Mesothelial cell of epicardium (in vitro differentiated cells): Measurements from ENCODE around the gene NCF2. TPM values are rescaled to one million over a fixed set of nuclear protein-coding genes. Genes with fewer than 3 reads are reported as not detected.

ENCODE experiments used
- DNase-seq, 2 experiments: peaks; one replicate each; pipeline ENCODE4 v3.0.0; 2021; ENCODE audit warnings: low spot score in 2 of 2; ENCODE audit not compliant: unreplicated experiment in 2 of 2
- H3K27ac Mint-ChIP-seq: 2 replicates; pipeline ENCODE4 v1.8.0; 2021; ENCODE audit warnings: mixed read lengths
- H3K27me3 Mint-ChIP-seq: 2 replicates; pipeline ENCODE4 v1.8.0; 2021; ENCODE audit warnings: low read depth, mixed read lengths
- H3K36me3 Mint-ChIP-seq: 2 replicates; pipeline ENCODE4 v1.8.0; 2021; ENCODE audit warnings: mixed read lengths
- H3K4me1 Mint-ChIP-seq: 2 replicates; pipeline ENCODE4 v1.8.0; 2021; ENCODE audit warnings: mixed read lengths
- H3K4me3 Mint-ChIP-seq: 2 replicates; pipeline ENCODE4 v1.8.0; 2021; ENCODE audit warnings: mild to moderate bottlenecking, moderate library complexity, mixed read lengths
- H3K9me3 Mint-ChIP-seq: 2 replicates; pipeline ENCODE4 v1.8.0; 2021; ENCODE audit warnings: mixed read lengths
- CTCF ChIP-seq: fragments of 200-600 bp; sonication (generic); IDR thresholded peaks from one replicate; pipeline ENCODE4 v1.5.0; 2021; ENCODE audit warnings: antibody characterized with exemption; ENCODE audit not compliant: unreplicated experiment
- total RNA-seq: library from RNA; stranded (reverse); gene quantifications from 3 replicates; pipeline ENCODE4 v1.2.1, GENCODE V29; 2021

NCF2 gene
- total RNA-seq, 1 donor from 2014 or later = not detected

- no peak for DNase-seq
- Mint-ChIP-seq H3K9me3 (no peaks in the 10 kb centered on the region), H3K36me3 (no peaks in the 10 kb centered on the region), H3K4me1 (no peaks in the 10 kb centered on the region), H3K27ac (no peak overlapping the region), H3K27me3 (no peaks in the 10 kb centered on the region), H3K4me3 (no peak overlapping the region)
- no peak for TF ChIP-seq CTCF
Observed at GRCh38 chr1:183575606-183576005, 14.7 kb downstream of the NCF2 start.

GRCh38 chr1:183572721-183573120, 17.5 kb downstream of the NCF2 start:
- Mint-ChIP-seq H3K27ac (no peak overlapping the region), H3K36me3 (no peaks in the 10 kb centered on the region), H3K4me3 (no peak overlapping the region), H3K9me3 (no peaks in the 10 kb centered on the region), H3K27me3 (no peaks in the 10 kb centered on the region), H3K4me1 (peaks cover 8% of the 10 kb centered on the region)
- no peak for DNase-seq
- no peak for TF ChIP-seq CTCF

- H3K4me3 Mint-ChIP-seq = no peak overlapping the region
Observed at GRCh38 chr1:183571678-183572268, 18.5 kb downstream of the NCF2 start.

GRCh38 chr1:183570451-183570850, 19.8 kb downstream of the NCF2 start:
- H3K4me1 Mint-ChIP-seq = peaks cover 12% of the 10 kb centered on the region
- H3K27ac Mint-ChIP-seq = no peak overlapping the region
- no peak for TF ChIP-seq CTCF
- no peak overlapping the region for H3K4me3 Mint-ChIP-seq
- no peaks in the 10 kb centered on the region for H3K9me3 Mint-ChIP-seq
- H3K27me3 Mint-ChIP-seq = no peaks in the 10 kb centered on the region
- no peaks in the 10 kb centered on the region for H3K36me3 Mint-ChIP-seq
- no peak for DNase-seq

More at GRCh38 chr1:183571678-183572268, 18.5 kb downstream of the NCF2 start:
- Mint-ChIP-seq H3K4me1 (peaks cover 12% of the 10 kb centered on the region), H3K27me3 (no peaks in the 10 kb centered on the region), H3K36me3 (no peaks in the 10 kb centered on the region), H3K27ac (no peak overlapping the region), H3K9me3 (no peaks in the 10 kb centered on the region)
- DNase-seq = no peak
- no peak for TF ChIP-seq CTCF

- Mint-ChIP-seq H3K9me3 (no peaks in the 10 kb centered on the region), H3K27me3 (no peaks in the 10 kb centered on the region), H3K4me1 (peaks cover 12% of the 10 kb centered on the region), H3K4me3 (no peak overlapping the region), H3K27ac (no peak overlapping the region), H3K36me3 (no peaks in the 10 kb centered on the region)
- DNase-seq = no peak
- no peak for TF ChIP-seq CTCF
Observed at GRCh38 chr1:183569801-183570200, 20.5 kb downstream of the NCF2 start.

GRCh38 chr1:183569141-183569540, 21.1 kb downstream of the NCF2 start:
- no peaks in the 10 kb centered on the region for H3K36me3 Mint-ChIP-seq
- DNase-seq = no peak

More at GRCh38 chr1:183569141-183569540, 21.1 kb downstream of the NCF2 start:
- no peaks in the 10 kb centered on the region for H3K9me3 Mint-ChIP-seq
- H3K4me1 Mint-ChIP-seq = peaks cover 12% of the 10 kb centered on the region
- H3K27ac Mint-ChIP-seq = peak overlapping the region; percentile 1
- no peak for TF ChIP-seq CTCF
- H3K4me3 Mint-ChIP-seq = no peak overlapping the region
- H3K27me3 Mint-ChIP-seq = no peaks in the 10 kb centered on the region
